Measurements from ENCODE around the gene MRPL36. TPM values are rescaled to one million over a fixed set of nuclear protein-coding genes. Genes with fewer than 3 reads are reported as not detected.

The MRPL36 gene
- total and polyA plus RNA-seq, 9 of the 15 experiments (the other 6 are each of a cell fraction or from before 2014, with no cell fraction given) = 78.3 to 557 (median 124) TPM

- intact Hi-C loops (cut with micrococcal nuclease) (no loop called here), in situ Hi-C loops (cut with MboI) (no loop called here)
- H3K36me3 ChIP-seq (ENCODE audit: control insufficient read depth, insufficient read depth, low read length) = peaks cover 92% of the 10 kb centered on the region
- no peak for DNase-seq (ENCODE audit: extremely low read depth in 1 of 4, low spot score in 3 of 4)
- no peak for ATAC-seq
- no peaks in the 10 kb centered on the region for H3K27me3 ChIP-seq (ENCODE audit: control insufficient read depth in 2 of 2, insufficient read depth in 2 of 2, low read length in 2 of 2)
- H3K27ac ChIP-seq (ENCODE audit: extremely low read depth, low read depth, low read length) = no peak overlapping the region
- no peak overlapping the region for H2AFZ ChIP-seq (ENCODE audit: low read depth, low read length)
- peaks cover 11% of the 10 kb centered on the region for H4K20me1 ChIP-seq (replicated peaks; ENCODE audit: control insufficient read depth, insufficient read depth, low read length)
- H3K4me1 ChIP-seq (replicated peaks in 1 of 2; ENCODE audit: control insufficient read depth in 2 of 2, insufficient read depth in 2 of 2, low read length in 2 of 2) = peaks cover 0 to 7% of the 10 kb centered on the region in 2 experiments; a peak in 1 of 5 replicates
- no TSS peak for BruUV-seq (replicated peaks)
- no peaks in the 10 kb centered on the region for H3K9me1 ChIP-seq (ENCODE audit: control insufficient read depth, insufficient read depth, low read length)
- no peaks in the 10 kb centered on the region for H3K9me3 ChIP-seq (replicated peaks; ENCODE audit: control insufficient read depth, insufficient read depth, low read depth, low read length)
- no peak for FAIRE-seq
- 0 out of 3 replicates have a peak, but pooled peaks cover 4% of the 10 kb centered on the region for H3K79me2 ChIP-seq (ENCODE audit: control insufficient read depth, insufficient read depth, low read length)
- no peak for TF ChIP-seq AFF4 (CRISPR knock-in tag; IDR thresholded peaks at IDR 0.05)
- no peak for TF ChIP-seq POLR3G (IDR thresholded peaks at IDR 0.05; ENCODE audit: extremely low read depth, insufficient read length, insufficient replicate concordance)
- no peak for TF ChIP-seq BACH1 (tag; IDR thresholded peaks at IDR 0.05)
- no peak for TF ChIP-seq POLR2AphosphoS2 (IDR thresholded peaks at IDR 0.05; ENCODE audit: low read length)
- no peak for TF ChIP-seq ASH1L (IDR thresholded peaks at IDR 0.05; ENCODE audit: borderline replicate concordance, low read depth, partially characterized antibody)
- TF ChIP-seq NEUROD1 (IDR thresholded peaks at IDR 0.05; ENCODE audit: borderline replicate concordance, low read depth, low read length, partially characterized antibody) = no peak
- TF ChIP-seq CBX8 (IDR thresholded peaks at IDR 0.05; ENCODE audit: borderline replicate concordance, extremely low read depth, low read depth, low read length, poor library complexity, severe bottlenecking) = no peak
- CTCF ChIA-PET (ENCODE audit: low intra/inter-chr PET ratio) = interaction anchor here (0.7 kb wide), 1 partner anchor 25 kb away, joined by 3 read pairs; no protein-coding TSS in a partner anchor
- 93% methylated on average over 8 of the region's 8 CpGs for WGBS (ENCODE audit: insufficient coverage, low coverage, missing lambda C conversion rate)
- H3K4me3 ChIP-seq = no peak overlapping the region
- no peak overlapping the region for H3K9ac ChIP-seq (ENCODE audit: insufficient read depth in 1 of 2, low read depth in 2 of 2, low read length in 2 of 2)
- no peak overlapping the region for H3K4me2 ChIP-seq (ENCODE audit: insufficient read depth, low read length)
- POLR2A ChIA-PET = no interaction called here
Measured at GRCh38 chr5:1821862-1822261, 22.2 kb upstream of the MRPL36 start.

Measured in K562 (cell line).